HepG2 (cell line): ENCODE data around the gene VPS26A. TPM values are rescaled to one million over a fixed set of nuclear protein-coding genes. Genes with fewer than 3 reads are reported as not detected.

ENCODE experiments used
- AFF4 ChIP-seq: sonication (generic); formaldehyde crosslinking; IDR thresholded peaks from 2 replicates; pipeline ENCODE4 v1.4.0; 2020; ENCODE audit warnings: missing genetic modification reagents
- BATF2 ChIP-seq: sonication (generic); formaldehyde crosslinking; IDR thresholded peaks from 2 replicates; pipeline ENCODE4 v1.8.0; 2022; ENCODE audit warnings: mild to moderate bottlenecking, missing genetic modification reagents, moderate library complexity
- BHLHE40 ChIP-seq: IDR thresholded peaks from 2 replicates; pipeline ENCODE4 v1.6.1; 2011; ENCODE audit warnings: low read length, improper control_type of control experiment
- FOSL2 ChIP-seq: sonication (generic); formaldehyde crosslinking; IDR thresholded peaks from 2 replicates; pipeline ENCODE4 v1.4.0; 2020; ENCODE audit warnings: missing genetic modification reagents
- FOXP1 ChIP-seq, 2 experiments: fragments of 450-650 bp in 1 of 2; IDR thresholded peaks; 2 replicates each; pipeline ENCODE4 v1.6.1; 2017 to 2018; ENCODE audit warnings: antibody characterized with exemption in 1 of 2
- GATAD1 ChIP-seq: IDR thresholded peaks from 2 replicates; pipeline ENCODE4 v1.6.1; 2016; ENCODE audit warnings: missing genetic modification reagents, missing compliant biosample characterization
- GMEB1 ChIP-seq: sonication (generic); formaldehyde crosslinking; IDR thresholded peaks from 2 replicates; pipeline ENCODE4 v1.5.1; 2020; ENCODE audit warnings: missing genetic modification reagents, mild to moderate bottlenecking, borderline replicate concordance
- HNF4A ChIP-seq: sonication (generic); formaldehyde crosslinking; IDR thresholded peaks from 2 replicates; pipeline ENCODE4 v1.4.0; 2020; ENCODE audit warnings: missing genetic modification reagents
- MBD4 ChIP-seq: IDR thresholded peaks from 2 replicates; pipeline ENCODE4 v1.6.1; 2012; ENCODE audit warnings: low read length, inconsistent platforms, borderline replicate concordance
- RFX5 ChIP-seq: IDR thresholded peaks from 2 replicates; pipeline ENCODE4 v1.6.1; 2011; ENCODE audit warnings: low read depth, low read length, improper control_type of control experiment
- SALL2 ChIP-seq: sonication (generic); formaldehyde crosslinking; IDR thresholded peaks from 2 replicates; pipeline ENCODE4 v1.8.1; 2023; ENCODE audit warnings: mild to moderate bottlenecking, missing genetic modification reagents, inconsistent platforms
- SMAD9 ChIP-seq: sonication (generic); formaldehyde crosslinking; IDR thresholded peaks from 2 replicates; pipeline ENCODE4 v1.5.1; 2020; ENCODE audit warnings: mild to moderate bottlenecking, missing genetic modification reagents
- SP5 ChIP-seq: IDR thresholded peaks from 2 replicates; pipeline ENCODE4 v1.6.1; 2016; ENCODE audit warnings: low read depth, borderline replicate concordance
- SRSF1 ChIP-seq: fragments of 200-400 bp; formaldehyde crosslinking; optimal IDR thresholded peaks from 2 replicates; pipeline ENCODE3; 2017; ENCODE audit warnings: mild to moderate bottlenecking, low read depth, low read length, moderate library complexity
- TARDBP ChIP-seq: sonication (generic); formaldehyde crosslinking; IDR thresholded peaks from 2 replicates; pipeline ENCODE4 v1.8.0; 2022; ENCODE audit warnings: mild to moderate bottlenecking, missing genetic modification reagents
- TRIM24 ChIP-seq: sonication (generic); formaldehyde crosslinking; IDR thresholded peaks from 2 replicates; pipeline ENCODE4 v1.8.0; 2022; ENCODE audit warnings: mild to moderate bottlenecking, missing genetic modification reagents
- ZFY ChIP-seq: sonication (generic); formaldehyde crosslinking; IDR thresholded peaks from 2 replicates; pipeline ENCODE4 v1.4.0; 2020; ENCODE audit warnings: missing genetic modification reagents
- ZNF143 ChIP-seq: sonication (generic); formaldehyde crosslinking; IDR thresholded peaks from 2 replicates; pipeline ENCODE4 v1.4.0; 2020; ENCODE audit warnings: missing genetic modification reagents
- ZNF205 ChIP-seq: IDR thresholded peaks from 2 replicates; pipeline ENCODE4 v1.6.1; 2018; ENCODE audit warnings: missing biosample characterization, missing genetic modification reagents
- ZNF260 ChIP-seq: sonication (generic); formaldehyde crosslinking; IDR thresholded peaks from 2 replicates; pipeline ENCODE4 v1.4.0; 2020; ENCODE audit warnings: missing genetic modification reagents, low read depth, mild to moderate bottlenecking, borderline replicate concordance
- ZNF512B ChIP-seq: sonication (generic); formaldehyde crosslinking; IDR thresholded peaks from 2 replicates; pipeline ENCODE4 v1.5.1; 2020; ENCODE audit warnings: missing genetic modification reagents, mild to moderate bottlenecking, borderline replicate concordance
- ZSCAN25 ChIP-seq: sonication (generic); formaldehyde crosslinking; IDR thresholded peaks from 2 replicates; pipeline ENCODE4 v1.8.0; 2022; ENCODE audit warnings: mild to moderate bottlenecking, missing genetic modification reagents
- polyA plus RNA-seq, 8 experiments: library from polyadenylated mRNA; depleted of rRNA in 3 of 8; stranded (reverse) in 7 of 8; unstranded in 1 of 8; fragments of >200 nt; fragmentation: Illumina TruSeq in 4 of 8; extraction: Trizol in 4 of 8; gene quantifications; 2 replicates each; pipeline versions ENCODE4 v1.2.1 to v1.2.3, GENCODE V29; 2011 to 2016; ENCODE audit warnings: low read depth in 4 of 8, missing spikeins in 1 of 8, mixed read lengths in 1 of 8; ENCODE audit not compliant: insufficient read depth in 1 of 8
- total RNA-seq, 5 experiments: library from RNA; depleted of rRNA; stranded (reverse); fragments of >200 nt; fragmentation: Illumina TruSeq; extraction: Trizol; gene quantifications; 2 replicates each; pipeline ENCODE4 v1.2.3, GENCODE V29; 2016; ENCODE audit warnings: low read depth in 1 of 5

VPS26A gene
- total and polyA plus RNA-seq, 2 of the 13 experiments (the other 11 are each of a cell fraction or from before 2014, with no cell fraction given), result 12.9 to 32.6 TPM

- peak; percentile 31 for TF ChIP-seq SRSF1
- no peak for TF ChIP-seq RFX5
- no peak for TF ChIP-seq MBD4
- TF ChIP-seq FOSL2, result no peak
- peak; percentile 99 for TF ChIP-seq BHLHE40
- no peak for TF ChIP-seq HNF4A
- no peak for TF ChIP-seq BATF2 (CRISPR knock-in tag)
- peak; percentile 54; the same call in 1 of the 2 replicates for TF ChIP-seq GMEB1 (CRISPR knock-in tag)
- peak; percentile 85 for TF ChIP-seq GATAD1
- TF ChIP-seq AFF4 (CRISPR knock-in tag), result no peak
- TF ChIP-seq ZNF205 (CRISPR knock-in tag), result no peak
- TF ChIP-seq ZNF260, result no peak
- TF ChIP-seq TRIM24 (CRISPR knock-in tag), result no peak
- no peak for TF ChIP-seq SMAD9 (CRISPR knock-in tag)
- no peak for TF ChIP-seq FOXP1 (IDR thresholded peaks at IDR 0.05)
- no peak for TF ChIP-seq FOXP1 (CRISPR knock-in tag; IDR thresholded peaks at IDR 0.05)
- 0 out of 2 replicates have a peak, but pooled peaks have one; percentile 82 for TF ChIP-seq ZNF512B (CRISPR knock-in tag)
- TF ChIP-seq ZSCAN25 (CRISPR knock-in tag), result no peak; the same call in 1 of the 2 replicates
- TF ChIP-seq SALL2, result no peak
- TF ChIP-seq TARDBP (CRISPR knock-in tag), result no peak
- peak; percentile 90 for TF ChIP-seq ZFY (CRISPR knock-in tag)
- peak; percentile 56; the same call in 1 of the 2 replicates for TF ChIP-seq ZNF143 (CRISPR knock-in tag)
- TF ChIP-seq SP5 (CRISPR knock-in tag), result peak; percentile 89
These were observed at the start of gene VPS26A (continued) for GRCh38 chr10:69123747-69124562.
